GM19468 (cell line): ENCODE measurements around the gene MCTP1.
A peak's percentile ranks its signal among the peaks of the same experiment; 100 is the strongest.
"Not testable (repeated sequence)": the region's sequence is repeated elsewhere in the genome, so short reads cannot be mapped to it uniquely, and the experiment has no call there.

Source experiments
- ATAC-seq: cut with Tn5 transposase; IDR thresholded peaks from one replicate; pipeline ENCODE4 v1.9.1; 2021; ENCODE audit warnings: mild to moderate bottlenecking, moderate library complexity, moderate number of reproducible peaks; ENCODE audit not compliant: unreplicated experiment; ENCODE audit errors: extremely low read depth

MCTP1 gene

GRCh38 chr5:95256446-95256845 lies 28.4 kb downstream of the MCTP1 start:
- ATAC-seq, result no peak

- ATAC-seq, result no peak
Observed at GRCh38 chr5:95252801-95253200, 32.1 kb downstream of the MCTP1 start.

GRCh38 chr5:95251185-95251584 lies 33.7 kb downstream of the MCTP1 start:
- no peak for ATAC-seq

- ATAC-seq, result no peak
Observed at GRCh38 chr5:95244479-95244878, 40.4 kb downstream of the MCTP1 start.

- ATAC-seq, result peak; percentile 73
Observed at GRCh38 chr5:95241635-95242034, 43.3 kb downstream of the MCTP1 start.

GRCh38 chr5:95241161-95241560 lies 43.7 kb downstream of the MCTP1 start:
- ATAC-seq, result no peak

- no peak for ATAC-seq
Observed at GRCh38 chr5:95238560-95239325, 46.2 kb downstream of the MCTP1 start.

- no peak for ATAC-seq
Observed at GRCh38 chr5:95237324-95237723, 47.6 kb downstream of the MCTP1 start.

GRCh38 chr5:95235439-95235982 lies 49.4 kb downstream of the MCTP1 start:
- no peak for ATAC-seq

- ATAC-seq, result no peak
Observed at GRCh38 chr5:95229646-95230045, 55.2 kb downstream of the MCTP1 start.

- ATAC-seq, result no peak
Observed at GRCh38 chr5:95224701-95225459, 60.0 kb downstream of the MCTP1 start.

GRCh38 chr5:95223566-95224258 lies 61.2 kb downstream of the MCTP1 start:
- no peak for ATAC-seq

GRCh38 chr5:95222836-95223235 lies 62.1 kb downstream of the MCTP1 start:
- no peak for ATAC-seq

- no peak for ATAC-seq
Observed at GRCh38 chr5:95221234-95221633, 63.7 kb downstream of the MCTP1 start.

- ATAC-seq, result no peak
Observed at GRCh38 chr5:95220381-95220780, 64.5 kb downstream of the MCTP1 start.

- no peak for ATAC-seq
Observed at GRCh38 chr5:95219411-95219810, 65.5 kb downstream of the MCTP1 start.

GRCh38 chr5:95217881-95218280 lies 67.0 kb downstream of the MCTP1 start:
- ATAC-seq, result no peak

- ATAC-seq, result no peak
Observed at GRCh38 chr5:95217351-95217750, 67.5 kb downstream of the MCTP1 start.

- ATAC-seq, result no peak
Observed at GRCh38 chr5:95216136-95216955, 68.5 kb downstream of the MCTP1 start.

GRCh38 chr5:95207811-95208210 lies 77.1 kb downstream of the MCTP1 start:
- ATAC-seq, result not testable (repeated sequence)
